Measurements from ENCODE around the gene CSNK1G1. TPM values are rescaled to one million over a fixed set of nuclear protein-coding genes. Genes with fewer than 3 reads are reported as not detected.

The CSNK1G1 gene
- polyA plus RNA-seq, 2 of the 4 experiments (the other 2 are of a cell fraction) = 11.0 to 36.3 TPM

DNA sequence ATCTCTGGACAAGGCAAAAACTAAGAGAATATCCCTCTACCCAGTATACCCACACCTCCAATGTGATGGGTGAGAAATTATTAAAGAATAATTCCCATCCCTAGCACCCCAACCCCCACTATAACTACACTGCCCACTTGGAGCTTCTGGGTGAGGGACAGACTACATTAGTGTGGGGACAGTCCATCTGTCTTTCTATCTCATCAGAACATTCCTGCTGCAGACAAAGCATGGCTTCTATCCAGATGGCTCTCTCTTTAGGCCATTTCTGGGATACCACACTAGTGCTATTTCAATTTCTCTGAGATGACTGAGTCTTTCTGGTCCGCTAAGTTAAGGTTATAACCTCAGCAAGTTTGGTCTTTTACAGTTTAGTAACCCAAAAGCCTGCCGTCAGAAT is 6.6 kb downstream of the CSNK1G1 start:
- ChIA-PET CTCF (interaction anchor here (1.2 kb wide), 1 partner anchor 12 kb away, joined by 4 read pairs; no protein-coding TSS in a partner anchor), POLR2A (no interaction called here)
- H3K4me2 ChIP-seq = no peak overlapping the region
- DNase-seq (ENCODE audit: low read depth in 1 of 2, low spot score in 1 of 2) (no peak), FAIRE-seq (peak; percentile 13), ATAC-seq (no peak)
- H3K4me3 ChIP-seq = no peak overlapping the region
- no peaks in the 10 kb centered on the region for H3K9me3 ChIP-seq
- no peak for TF ChIP-seq EHF (CRISPR knock-in tag; IDR thresholded peaks at IDR 0.05)
- TF ChIP-seq CBX2 (IDR thresholded peaks at IDR 0.05; ENCODE audit: borderline replicate concordance, low read depth) = no peak
- TF ChIP-seq TP53 (CRISPR knock-in tag; IDR thresholded peaks at IDR 0.05) = no peak
- TF ChIP-seq, protein P1, sequence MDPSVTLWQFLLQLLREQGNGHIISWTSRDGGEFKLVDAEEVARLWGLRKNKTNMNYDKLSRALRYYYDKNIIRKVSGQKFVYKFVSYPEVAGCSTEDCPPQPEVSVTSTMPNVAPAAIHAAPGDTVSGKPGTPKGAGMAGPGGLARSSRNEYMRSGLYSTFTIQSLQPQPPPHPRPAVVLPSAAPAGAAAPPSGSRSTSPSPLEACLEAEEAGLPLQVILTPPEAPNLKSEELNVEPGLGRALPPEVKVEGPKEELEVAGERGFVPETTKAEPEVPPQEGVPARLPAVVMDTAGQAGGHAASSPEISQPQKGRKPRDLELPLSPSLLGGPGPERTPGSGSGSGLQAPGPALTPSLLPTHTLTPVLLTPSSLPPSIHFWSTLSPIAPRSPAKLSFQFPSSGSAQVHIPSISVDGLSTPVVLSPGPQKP (IDR thresholded peaks at IDR 0.05; ENCODE audit: low read depth, low read length) = no peak
- TF ChIP-seq SREBF2 (IDR thresholded peaks at IDR 0.05) = no peak
- TF ChIP-seq CBX8 (IDR thresholded peaks at IDR 0.05) = no peak
- no peak for TF ChIP-seq BHLHE40 (IDR thresholded peaks at IDR 0.05; ENCODE audit: low read depth, low read length)
- no peak for TF ChIP-seq ZC3H11A (IDR thresholded peaks at IDR 0.05)
- TF ChIP-seq, protein P2, sequence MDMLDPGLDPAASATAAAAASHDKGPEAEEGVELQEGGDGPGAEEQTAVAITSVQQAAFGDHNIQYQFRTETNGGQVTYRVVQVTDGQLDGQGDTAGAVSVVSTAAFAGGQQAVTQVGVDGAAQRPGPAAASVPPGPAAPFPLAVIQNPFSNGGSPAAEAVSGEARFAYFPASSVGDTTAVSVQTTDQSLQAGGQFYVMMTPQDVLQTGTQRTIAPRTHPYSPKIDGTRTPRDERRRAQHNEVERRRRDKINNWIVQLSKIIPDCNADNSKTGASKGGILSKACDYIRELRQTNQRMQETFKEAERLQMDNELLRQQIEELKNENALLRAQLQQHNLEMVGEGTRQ (IDR thresholded peaks at IDR 0.05) = no peak
- TF ChIP-seq PHF8 (IDR thresholded peaks at IDR 0.05; ENCODE audit: borderline replicate concordance, low read depth) = no peak
- TF ChIP-seq FOSL2 (IDR thresholded peaks at IDR 0.05) = no peak
- TF ChIP-seq FOSL2 (CRISPR knock-in tag; IDR thresholded peaks at IDR 0.05) = no peak
- no peak for TF ChIP-seq EP300 (IDR thresholded peaks at IDR 0.05)
- no peak for TF ChIP-seq ESRRA (IDR thresholded peaks at IDR 0.05; ENCODE audit: borderline replicate concordance, low read length)
- TF ChIP-seq HDAC2 (IDR thresholded peaks at IDR 0.05) = no peak
- no peak for TF ChIP-seq HOXB5 (CRISPR knock-in tag; IDR thresholded peaks at IDR 0.05)
- no peak for TF ChIP-seq NFE2L2 (conservative IDR thresholded peaks at IDR 0.05; ENCODE audit: low read length)
- no peak for TF ChIP-seq HOXB13 (CRISPR knock-in tag; IDR thresholded peaks at IDR 0.05; ENCODE audit: low read depth)
- TF ChIP-seq GATA3 (IDR thresholded peaks at IDR 0.05; ENCODE audit: borderline replicate concordance) = no peak
- TF ChIP-seq RNF2 (IDR thresholded peaks at IDR 0.05; ENCODE audit: borderline replicate concordance, low read depth) = no peak
- 90% methylated on average over 2 of the region's 2 CpGs for WGBS (ENCODE audit: missing lambda C conversion rate)
- no peak overlapping the region for H3K27ac ChIP-seq
- peaks cover 13% of the 10 kb centered on the region for H3K4me1 ChIP-seq

DNA sequence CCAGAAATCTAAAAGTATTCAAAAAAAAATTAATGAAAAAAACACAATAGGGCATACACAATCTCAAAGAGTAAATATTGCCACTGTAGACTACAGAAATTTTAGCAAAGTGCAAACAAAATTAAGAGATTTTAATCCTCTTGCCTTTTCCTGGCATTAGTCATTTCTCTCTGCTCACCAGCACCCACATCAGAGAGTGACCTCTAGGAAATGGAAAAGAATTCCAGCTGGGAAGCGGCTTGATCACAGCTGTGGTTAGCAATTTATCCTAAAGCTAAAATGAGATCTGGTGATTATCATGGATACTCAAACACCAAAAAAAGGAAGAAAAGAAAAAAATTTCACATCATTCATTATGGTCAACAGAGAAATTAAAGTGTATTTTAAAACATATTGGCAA is 7.5 kb downstream of the CSNK1G1 start:
- WGBS (ENCODE audit: missing lambda C conversion rate) = 84% methylated on average over 1 of the region's 1 CpG
- TF ChIP-seq, protein P1 (IDR thresholded peaks at IDR 0.05; ENCODE audit: low read depth, low read length) = no peak
- TF ChIP-seq RFX5 (IDR thresholded peaks at IDR 0.05) (no peak), CBX2 (IDR thresholded peaks at IDR 0.05; ENCODE audit: borderline replicate concordance, low read depth) (no peak), MAFK (IDR thresholded peaks at IDR 0.05; ENCODE audit: partially characterized antibody) (no peak), KDM1A (IDR thresholded peaks at IDR 0.05; ENCODE audit: low read depth) (no peak), HEYL (CRISPR knock-in tag; IDR thresholded peaks at IDR 0.05) (no peak), MYC (IDR thresholded peaks at IDR 0.05; ENCODE audit: borderline replicate concordance, low read length) (no peak), POLR2A (IDR thresholded peaks at IDR 0.05; ENCODE audit: low read length) (no peak)
- TF ChIP-seq, protein P3, sequence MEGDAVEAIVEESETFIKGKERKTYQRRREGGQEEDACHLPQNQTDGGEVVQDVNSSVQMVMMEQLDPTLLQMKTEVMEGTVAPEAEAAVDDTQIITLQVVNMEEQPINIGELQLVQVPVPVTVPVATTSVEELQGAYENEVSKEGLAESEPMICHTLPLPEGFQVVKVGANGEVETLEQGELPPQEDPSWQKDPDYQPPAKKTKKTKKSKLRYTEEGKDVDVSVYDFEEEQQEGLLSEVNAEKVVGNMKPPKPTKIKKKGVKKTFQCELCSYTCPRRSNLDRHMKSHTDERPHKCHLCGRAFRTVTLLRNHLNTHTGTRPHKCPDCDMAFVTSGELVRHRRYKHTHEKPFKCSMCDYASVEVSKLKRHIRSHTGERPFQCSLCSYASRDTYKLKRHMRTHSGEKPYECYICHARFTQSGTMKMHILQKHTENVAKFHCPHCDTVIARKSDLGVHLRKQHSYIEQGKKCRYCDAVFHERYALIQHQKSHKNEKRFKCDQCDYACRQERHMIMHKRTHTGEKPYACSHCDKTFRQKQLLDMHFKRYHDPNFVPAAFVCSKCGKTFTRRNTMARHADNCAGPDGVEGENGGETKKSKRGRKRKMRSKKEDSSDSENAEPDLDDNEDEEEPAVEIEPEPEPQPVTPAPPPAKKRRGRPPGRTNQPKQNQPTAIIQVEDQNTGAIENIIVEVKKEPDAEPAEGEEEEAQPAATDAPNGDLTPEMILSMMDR (IDR thresholded peaks at IDR 0.05) = no peak
- TF ChIP-seq, protein P2 (IDR thresholded peaks at IDR 0.05) = no peak
- TF ChIP-seq, protein P4, sequence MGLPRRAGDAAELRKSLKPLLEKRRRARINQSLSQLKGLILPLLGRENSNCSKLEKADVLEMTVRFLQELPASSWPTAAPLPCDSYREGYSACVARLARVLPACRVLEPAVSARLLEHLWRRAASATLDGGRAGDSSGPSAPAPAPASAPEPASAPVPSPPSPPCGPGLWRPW (IDR thresholded peaks at IDR 0.05) = no peak
- TF ChIP-seq, protein P5, sequence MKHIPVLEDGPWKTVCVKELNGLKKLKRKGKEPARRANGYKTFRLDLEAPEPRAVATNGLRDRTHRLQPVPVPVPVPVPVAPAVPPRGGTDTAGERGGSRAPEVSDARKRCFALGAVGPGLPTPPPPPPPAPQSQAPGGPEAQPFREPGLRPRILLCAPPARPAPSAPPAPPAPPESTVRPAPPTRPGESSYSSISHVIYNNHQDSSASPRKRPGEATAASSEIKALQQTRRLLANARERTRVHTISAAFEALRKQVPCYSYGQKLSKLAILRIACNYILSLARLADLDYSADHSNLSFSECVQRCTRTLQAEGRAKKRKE (CRISPR knock-in tag; IDR thresholded peaks at IDR 0.05; ENCODE audit: low read depth) = no peak
- TF ChIP-seq, protein P6, sequence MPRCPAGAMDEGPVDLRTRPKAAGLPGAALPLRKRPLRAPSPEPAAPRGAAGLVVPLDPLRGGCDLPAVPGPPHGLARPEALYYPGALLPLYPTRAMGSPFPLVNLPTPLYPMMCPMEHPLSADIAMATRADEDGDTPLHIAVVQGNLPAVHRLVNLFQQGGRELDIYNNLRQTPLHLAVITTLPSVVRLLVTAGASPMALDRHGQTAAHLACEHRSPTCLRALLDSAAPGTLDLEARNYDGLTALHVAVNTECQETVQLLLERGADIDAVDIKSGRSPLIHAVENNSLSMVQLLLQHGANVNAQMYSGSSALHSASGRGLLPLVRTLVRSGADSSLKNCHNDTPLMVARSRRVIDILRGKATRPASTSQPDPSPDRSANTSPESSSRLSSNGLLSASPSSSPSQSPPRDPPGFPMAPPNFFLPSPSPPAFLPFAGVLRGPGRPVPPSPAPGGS (IDR thresholded peaks at IDR 0.05) = no peak
- no peaks in the 10 kb centered on the region for H3K9me3 ChIP-seq
- POLR2A ChIA-PET = interaction anchor here (0.7 kb wide), 1 partner anchor 39 kb away, joined by 5 read pairs; the partner anchor contains the start of gene TRIP4
- peaks cover 18% of the 10 kb centered on the region for H3K4me1 ChIP-seq
- DNase-seq (ENCODE audit: low read depth in 1 of 2, low spot score in 1 of 2) (no peak), ATAC-seq (no peak), FAIRE-seq (no peak)
- no peak overlapping the region for H3K4me2 ChIP-seq
- CTCF ChIA-PET = interaction anchor here (1.3 to 1.7 kb wide), 3 partner anchors 11 to 138 kb away, joined by 3 to 11 read pairs (median 6); no protein-coding TSS in a partner anchor
- H3K4me3 ChIP-seq = no peak overlapping the region
- H3K27ac ChIP-seq = no peak overlapping the region

Data from A549 (cell line).